GM12878 (cell line): Measurements from ENCODE around the gene MAP2K7.

ENCODE experiments used
- CTCF ChIP-seq, 3 experiments: IDR thresholded peaks in 2 of 3; conservative IDR thresholded peaks in 1 of 3; 2 replicates each; pipeline ENCODE4 v1.5.1; 2011; ENCODE audit warnings: low read depth in 3 of 3, low read length in 3 of 3, mild to moderate bottlenecking in 3 of 3, control low read depth in 2 of 3, moderate library complexity in 2 of 3, inconsistent platforms in 1 of 3, mixed read lengths in 1 of 3; ENCODE audit not compliant: control insufficient read depth in 2 of 3, insufficient read depth in 1 of 3; ENCODE audit errors: extremely low read depth in 1 of 3
- JUND ChIP-seq: IDR thresholded peaks from 2 replicates; pipeline ENCODE4 v1.6.1; 2012; ENCODE audit warnings: low read depth, mild to moderate bottlenecking, low read length, improper control_type of control experiment, moderate library complexity
- MXI1 ChIP-seq: fragments of 150-350 bp; IDR thresholded peaks from 2 replicates; pipeline ENCODE4 v1.6.1; 2011; ENCODE audit warnings: low read depth, mild to moderate bottlenecking, inconsistent platforms, low read length, improper control_type of control experiment
- NRF1 ChIP-seq: conservative IDR thresholded peaks from 2 replicates; pipeline ENCODE4 v1.6.1; 2011; ENCODE audit warnings: mild to moderate bottlenecking, low read depth, low read length, improper control_type of control experiment
- POLR2AphosphoS5 ChIP-seq: IDR thresholded peaks from 2 replicates; pipeline ENCODE4 v1.6.1; 2011; ENCODE audit warnings: mild to moderate bottlenecking, low read length, inconsistent platforms
- SUZ12 ChIP-seq: fragments of 200-600 bp; sonication (generic); IDR thresholded peaks from one replicate; pipeline ENCODE4 v1.6.1; 2018; ENCODE audit warnings: antibody characterized with exemption, mild to moderate bottlenecking; ENCODE audit not compliant: unreplicated experiment
- ZNF274 ChIP-seq: IDR thresholded peaks from one replicate; pipeline ENCODE4 v1.8.0; 2011; ENCODE audit not compliant: insufficient read length, insufficient read depth
- TF ChIP-seq, protein P1 (sequence below): IDR thresholded peaks from 2 replicates; pipeline ENCODE4 v1.6.1; 2012; ENCODE audit warnings: low read depth, low read length, improper control_type of control experiment

GRCh38 chr19:7940841-7941240, 37.2 kb downstream of the MAP2K7 start:
- TF ChIP-seq JUND, result no peak
- TF ChIP-seq NRF1, result no peak
- TF ChIP-seq CTCF (IDR thresholded peaks at IDR 0.05 in 2 of 3, conservative IDR thresholded peaks at IDR 0.05 in 1 of 3; ENCODE audit: control insufficient read depth in 2 of 3, extremely low read depth in 1 of 3, insufficient read depth in 1 of 3, low read depth in 3 of 3, low read length in 3 of 3), result no peak
- no peak for TF ChIP-seq SUZ12
- TF ChIP-seq ZNF274, result no peak
- no peak for TF ChIP-seq MXI1
- TF ChIP-seq, protein P1, sequence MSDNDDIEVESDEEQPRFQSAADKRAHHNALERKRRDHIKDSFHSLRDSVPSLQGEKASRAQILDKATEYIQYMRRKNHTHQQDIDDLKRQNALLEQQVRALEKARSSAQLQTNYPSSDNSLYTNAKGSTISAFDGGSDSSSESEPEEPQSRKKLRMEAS, result no peak
- TF ChIP-seq POLR2AphosphoS5, result no peak
